HepG2 (cell line): ENCODE measurements around the gene UGGT1. TPM values are rescaled to one million over a fixed set of nuclear protein-coding genes. Genes with fewer than 3 reads are reported as not detected.

Source experiments
- ADNP ChIP-seq: sonication (generic); formaldehyde crosslinking; IDR thresholded peaks from 2 replicates; pipeline ENCODE4 v1.4.0; 2020; ENCODE audit warnings: missing genetic modification reagents
- ARHGAP35 ChIP-seq: sonication (generic); formaldehyde crosslinking; IDR thresholded peaks from 2 replicates; pipeline ENCODE4 v1.9.0; 2022; ENCODE audit warnings: mild to moderate bottlenecking, inconsistent platforms, moderate library complexity, missing genetic modification reagents, borderline replicate concordance
- CSRNP1 ChIP-seq: sonication (generic); formaldehyde crosslinking; IDR thresholded peaks from 2 replicates; pipeline ENCODE4 v1.8.1; 2023; ENCODE audit warnings: mild to moderate bottlenecking, missing genetic modification reagents
- GMEB1 ChIP-seq: sonication (generic); formaldehyde crosslinking; IDR thresholded peaks from 2 replicates; pipeline ENCODE4 v1.5.1; 2020; ENCODE audit warnings: missing genetic modification reagents, mild to moderate bottlenecking, borderline replicate concordance
- HOXD1 ChIP-seq: sonication (generic); formaldehyde crosslinking; IDR thresholded peaks from 2 replicates; pipeline ENCODE4 v1.5.0; 2020; ENCODE audit warnings: missing genetic modification reagents
- JARID2 ChIP-seq: sonication (generic); formaldehyde crosslinking; IDR thresholded peaks from 2 replicates; pipeline ENCODE4 v1.8.1; 2023; ENCODE audit warnings: missing genetic modification reagents, inconsistent platforms; ENCODE audit not compliant: insufficient replicate concordance
- KLF16 ChIP-seq, 2 experiments: sonication (generic) in 1 of 2; formaldehyde crosslinking in 1 of 2; IDR thresholded peaks; 2 replicates each; pipeline versions ENCODE4 v1.6.1 to v1.8.0; 2016 to 2023; ENCODE audit warnings: missing genetic modification reagents in 2 of 2, missing compliant biosample characterization in 1 of 2
- MTF1 ChIP-seq: sonication (generic); formaldehyde crosslinking; IDR thresholded peaks from 2 replicates; pipeline ENCODE4 v1.5.0; 2020; ENCODE audit warnings: missing genetic modification reagents
- NFIC ChIP-seq: IDR thresholded peaks from 2 replicates; pipeline ENCODE4 v1.6.1; 2012; ENCODE audit warnings: mild to moderate bottlenecking, low read length, inconsistent platforms
- NR0B2 ChIP-seq: sonication (generic); formaldehyde crosslinking; IDR thresholded peaks from 2 replicates; pipeline ENCODE4 v1.4.0; 2020; ENCODE audit warnings: mild to moderate bottlenecking, missing genetic modification reagents
- SAFB2 ChIP-seq: sonication (generic); formaldehyde crosslinking; IDR thresholded peaks from 2 replicates; pipeline ENCODE4 v1.5.1; 2020; ENCODE audit warnings: missing genetic modification reagents, low read depth, mild to moderate bottlenecking, borderline replicate concordance
- SP5 ChIP-seq: IDR thresholded peaks from 2 replicates; pipeline ENCODE4 v1.6.1; 2016; ENCODE audit warnings: low read depth, borderline replicate concordance
- TEAD3 ChIP-seq: optimal IDR thresholded peaks from 2 replicates; pipeline ENCODE3; 2016; ENCODE audit warnings: borderline replicate concordance
- ZBTB1 ChIP-seq: sonication (generic); formaldehyde crosslinking; IDR thresholded peaks from 2 replicates; pipeline ENCODE4 v1.4.0; 2020; ENCODE audit warnings: missing genetic modification reagents, borderline replicate concordance
- ZBTB42 ChIP-seq: sonication (generic); formaldehyde crosslinking; IDR thresholded peaks from 2 replicates; pipeline ENCODE4 v1.5.0; 2020; ENCODE audit warnings: mild to moderate bottlenecking, missing genetic modification reagents
- ZMYM2 ChIP-seq: sonication (generic); formaldehyde crosslinking; IDR thresholded peaks from 2 replicates; pipeline ENCODE4 v1.8.0; 2022; ENCODE audit warnings: mild to moderate bottlenecking, missing genetic modification reagents
- ZNF792 ChIP-seq: IDR thresholded peaks from 2 replicates; pipeline ENCODE4 v1.6.1; 2016
- polyA plus RNA-seq, 8 experiments: library from polyadenylated mRNA; depleted of rRNA in 3 of 8; stranded (reverse) in 7 of 8; unstranded in 1 of 8; fragments of >200 nt; fragmentation: Illumina TruSeq in 4 of 8; extraction: Trizol in 4 of 8; gene quantifications; 2 replicates each; pipeline versions ENCODE4 v1.2.1 to v1.2.3, GENCODE V29; 2011 to 2016; ENCODE audit warnings: low read depth in 4 of 8, missing spikeins in 1 of 8, mixed read lengths in 1 of 8; ENCODE audit not compliant: insufficient read depth in 1 of 8
- total RNA-seq, 5 experiments: library from RNA; depleted of rRNA; stranded (reverse); fragments of >200 nt; fragmentation: Illumina TruSeq; extraction: Trizol; gene quantifications; 2 replicates each; pipeline ENCODE4 v1.2.3, GENCODE V29; 2016; ENCODE audit warnings: low read depth in 1 of 5
- TF ChIP-seq, protein P1 (sequence below): conservative IDR thresholded peaks from 2 replicates; pipeline ENCODE4 v1.6.1; 2018; ENCODE audit warnings: missing genetic modification reagents
- TF ChIP-seq, protein P2 (sequence below): sonication (generic); formaldehyde crosslinking; IDR thresholded peaks from 2 replicates; pipeline ENCODE4 v1.4.0; 2020; ENCODE audit warnings: mild to moderate bottlenecking, missing genetic modification reagents
- TF ChIP-seq, protein P3 (sequence below): sonication (generic); formaldehyde crosslinking; IDR thresholded peaks from 2 replicates; pipeline ENCODE4 v1.8.0; 2022; ENCODE audit warnings: low read depth, missing genetic modification reagents
- TF ChIP-seq, protein P4 (sequence below): sonication (generic); formaldehyde crosslinking; IDR thresholded peaks from 2 replicates; pipeline ENCODE4 v1.4.0; 2020; ENCODE audit warnings: missing genetic modification reagents

The UGGT1 gene
- total and polyA plus RNA-seq, 2 of the 13 experiments (the other 11 are each of a cell fraction or from before 2014, with no cell fraction given): 35.8 to 83.2 TPM

DNA sequence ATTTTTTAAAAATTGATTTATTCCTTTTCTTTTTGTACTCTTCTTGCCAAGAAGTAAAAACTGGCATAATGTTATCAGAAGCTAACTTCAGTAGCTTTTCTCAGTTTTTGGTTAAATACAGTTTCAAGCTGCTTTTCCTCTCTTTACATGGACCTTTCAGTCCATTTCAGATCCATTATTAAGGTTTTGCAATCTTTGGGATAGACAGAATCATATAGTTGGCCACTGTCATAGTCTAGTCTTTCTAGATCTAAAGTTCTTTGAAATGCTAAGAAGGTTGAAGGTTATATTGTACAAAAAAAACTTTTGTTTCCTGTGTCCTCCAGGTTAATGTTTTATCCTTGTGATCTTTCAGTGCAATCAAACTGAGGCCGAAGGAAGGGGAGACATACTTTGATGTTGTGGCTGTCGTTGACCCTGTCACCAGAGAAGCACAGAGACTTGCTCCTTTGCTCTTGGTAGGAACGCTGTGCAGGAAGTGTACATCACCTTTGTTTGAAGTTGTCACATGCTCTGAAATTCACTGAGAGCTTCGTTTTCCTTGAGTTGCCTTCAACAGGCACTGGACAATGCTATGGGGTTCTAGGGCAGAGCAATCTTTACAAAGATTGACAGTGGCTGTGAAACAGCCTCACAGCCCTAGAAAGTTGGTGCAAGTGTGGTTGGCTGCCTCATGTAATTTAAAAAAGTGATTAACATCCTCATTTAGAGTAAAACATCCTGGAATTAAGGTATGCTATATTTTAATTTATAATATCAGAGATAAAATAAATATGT lies 79.1 kb downstream of the UGGT1 start (continued):
- TF ChIP-seq GMEB1 (no peak; the same call in 1 of the 2 replicates), JARID2 (CRISPR knock-in tag) (peak; percentile 60), NFIC (peak; percentile 98), ADNP (CRISPR knock-in tag) (no peak), ZNF792 (CRISPR knock-in tag) (peak; percentile 95), SAFB2 (CRISPR knock-in tag) (no peak), HOXD1 (CRISPR knock-in tag) (peak; percentile 94), SP5 (CRISPR knock-in tag) (peak; percentile 86), MTF1 (no peak), ZBTB1 (CRISPR knock-in tag) (no peak), KLF16 (CRISPR knock-in tag; IDR thresholded peaks at IDR 0.05) (peak in 1 of 2 experiments; percentile 84; a peak in 2 of 4 replicates), TEAD3 (CRISPR knock-in tag) (peak; percentile 95), ZBTB42 (CRISPR knock-in tag) (no peak), CSRNP1 (peak; percentile 92), ARHGAP35 (CRISPR knock-in tag) (no peak), NR0B2 (CRISPR knock-in tag) (no peak), ZMYM2 (CRISPR knock-in tag) (peak; percentile 65; the same call in 1 of the 2 replicates)
- TF ChIP-seq, protein P1, sequence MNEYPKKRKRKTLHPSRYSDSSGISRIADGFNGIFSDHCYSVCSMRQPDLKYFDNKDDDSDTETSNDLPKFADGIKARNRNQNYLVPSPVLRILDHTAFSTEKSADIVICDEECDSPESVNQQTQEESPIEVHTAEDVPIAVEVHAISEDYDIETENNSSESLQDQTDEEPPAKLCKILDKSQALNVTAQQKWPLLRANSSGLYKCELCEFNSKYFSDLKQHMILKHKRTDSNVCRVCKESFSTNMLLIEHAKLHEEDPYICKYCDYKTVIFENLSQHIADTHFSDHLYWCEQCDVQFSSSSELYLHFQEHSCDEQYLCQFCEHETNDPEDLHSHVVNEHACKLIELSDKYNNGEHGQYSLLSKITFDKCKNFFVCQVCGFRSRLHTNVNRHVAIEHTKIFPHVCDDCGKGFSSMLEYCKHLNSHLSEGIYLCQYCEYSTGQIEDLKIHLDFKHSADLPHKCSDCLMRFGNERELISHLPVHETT (CRISPR knock-in tag): peak; percentile 83
- TF ChIP-seq, protein P2, sequence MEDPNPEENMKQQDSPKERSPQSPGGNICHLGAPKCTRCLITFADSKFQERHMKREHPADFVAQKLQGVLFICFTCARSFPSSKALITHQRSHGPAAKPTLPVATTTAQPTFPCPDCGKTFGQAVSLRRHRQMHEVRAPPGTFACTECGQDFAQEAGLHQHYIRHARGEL (CRISPR knock-in tag): no peak
- TF ChIP-seq, protein P3, sequence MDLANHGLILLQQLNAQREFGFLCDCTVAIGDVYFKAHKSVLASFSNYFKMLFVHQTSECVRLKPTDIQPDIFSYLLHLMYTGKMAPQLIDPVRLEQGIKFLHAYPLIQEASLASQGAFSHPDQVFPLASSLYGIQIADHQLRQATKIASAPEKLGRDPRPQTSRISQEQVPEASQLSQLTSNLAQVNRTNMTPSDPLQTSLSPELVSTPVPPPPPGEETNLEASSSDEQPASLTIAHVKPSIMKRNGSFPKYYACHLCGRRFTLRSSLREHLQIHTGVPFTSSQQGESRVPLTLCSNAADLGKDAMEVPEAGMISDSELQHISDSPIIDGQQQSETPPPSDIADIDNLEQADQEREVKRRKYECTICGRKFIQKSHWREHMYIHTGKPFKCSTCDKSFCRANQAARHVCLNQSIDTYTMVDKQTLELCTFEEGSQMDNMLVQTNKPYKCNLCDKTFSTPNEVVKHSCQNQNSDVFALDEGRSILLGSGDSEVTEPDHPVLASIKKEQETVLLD (CRISPR knock-in tag): no peak
- TF ChIP-seq, protein P4, sequence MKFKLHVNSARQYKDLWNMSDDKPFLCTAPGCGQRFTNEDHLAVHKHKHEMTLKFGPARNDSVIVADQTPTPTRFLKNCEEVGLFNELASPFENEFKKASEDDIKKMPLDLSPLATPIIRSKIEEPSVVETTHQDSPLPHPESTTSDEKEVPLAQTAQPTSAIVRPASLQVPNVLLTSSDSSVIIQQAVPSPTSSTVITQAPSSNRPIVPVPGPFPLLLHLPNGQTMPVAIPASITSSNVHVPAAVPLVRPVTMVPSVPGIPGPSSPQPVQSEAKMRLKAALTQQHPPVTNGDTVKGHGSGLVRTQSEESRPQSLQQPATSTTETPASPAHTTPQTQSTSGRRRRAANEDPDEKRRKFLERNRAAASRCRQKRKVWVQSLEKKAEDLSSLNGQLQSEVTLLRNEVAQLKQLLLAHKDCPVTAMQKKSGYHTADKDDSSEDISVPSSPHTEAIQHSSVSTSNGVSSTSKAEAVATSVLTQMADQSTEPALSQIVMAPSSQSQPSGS: peak; percentile 98
